Measurements from ENCODE around the gene MRPL47.

MRPL47 gene

GRCh38 chr3:179590669-179591068 lies 13.8 kb downstream of the MRPL47 start:
- DNase-seq: no peak

GRCh38 chr3:179589143-179589542 lies 15.3 kb downstream of the MRPL47 start:
- DNase-seq: no peak

GRCh38 chr3:179580992-179581391 lies 23.4 kb downstream of the MRPL47 start:
- no peak for DNase-seq

- DNase-seq: no peak
Measured at GRCh38 chr3:179565496-179565895, 38.9 kb downstream of the MRPL47 start.

- peak; percentile 59 for DNase-seq
Measured at GRCh38 chr3:179563271-179563783, 41.1 kb downstream of the MRPL47 start.

GRCh38 chr3:179562591-179563270 lies 41.7 kb downstream of the MRPL47 start, which contains the start of gene ACTL6A:
Gene ACTL6A, plus strand, starts transcription at chr3:179562926. Its CDS starts 167 bp downstream, at chr3:179563093.
- DNase-seq: peak; percentile 98

GRCh38 chr3:179560791-179561190 lies 43.6 kb downstream of the MRPL47 start:
- no peak for DNase-seq

- DNase-seq: peak; percentile 16
Measured at GRCh38 chr3:179558742-179559364, 45.6 kb downstream of the MRPL47 start.

- no peak for DNase-seq
Measured at GRCh38 chr3:179551349-179552105, 52.9 kb downstream of the MRPL47 start.

GRCh38 chr3:179546814-179547241 lies 57.6 kb downstream of the MRPL47 start:
- DNase-seq: no peak

GRCh38 chr3:179544981-179545645 lies 59.3 kb downstream of the MRPL47 start:
- no peak for DNase-seq

GRCh38 chr3:179542375-179542774 lies 62.1 kb downstream of the MRPL47 start:
- no peak for DNase-seq

- no peak for DNase-seq
Measured at GRCh38 chr3:179541596-179541995, 62.8 kb downstream of the MRPL47 start.

GRCh38 chr3:179541094-179541493 lies 63.3 kb downstream of the MRPL47 start:
- DNase-seq: no peak
